HG02938 (cell line): ENCODE data around the gene CELF2.
A peak's percentile ranks its signal among the peaks of the same experiment; 100 is the strongest.

ENCODE experiments used
- ATAC-seq: cut with Tn5 transposase; IDR thresholded peaks from one replicate; pipeline ENCODE4 v1.9.1; 2021; ENCODE audit warnings: mild to moderate bottlenecking, moderate library complexity; ENCODE audit not compliant: unreplicated experiment

The CELF2 gene

DNA sequence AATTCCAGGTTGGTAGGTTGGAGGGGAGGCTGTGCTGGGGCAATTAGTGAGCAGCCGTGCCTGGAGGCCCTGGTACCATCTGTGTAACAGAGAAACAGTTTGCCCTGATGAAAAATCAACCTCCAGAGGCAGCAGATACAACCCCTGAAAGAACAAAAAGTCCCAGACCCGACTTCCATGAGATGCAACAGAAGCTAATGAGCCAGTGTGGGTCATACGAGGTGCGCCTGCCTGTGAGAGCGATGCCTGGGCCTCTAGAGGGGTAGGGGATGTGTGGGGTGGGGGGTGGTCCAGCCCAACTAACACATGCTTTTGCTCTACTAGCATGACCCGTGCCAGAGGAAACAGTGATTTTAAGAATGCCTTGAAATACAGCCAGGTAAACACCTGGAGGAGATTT, 39.3 kb downstream of the CELF2 start:
- ATAC-seq, result no peak

DNA sequence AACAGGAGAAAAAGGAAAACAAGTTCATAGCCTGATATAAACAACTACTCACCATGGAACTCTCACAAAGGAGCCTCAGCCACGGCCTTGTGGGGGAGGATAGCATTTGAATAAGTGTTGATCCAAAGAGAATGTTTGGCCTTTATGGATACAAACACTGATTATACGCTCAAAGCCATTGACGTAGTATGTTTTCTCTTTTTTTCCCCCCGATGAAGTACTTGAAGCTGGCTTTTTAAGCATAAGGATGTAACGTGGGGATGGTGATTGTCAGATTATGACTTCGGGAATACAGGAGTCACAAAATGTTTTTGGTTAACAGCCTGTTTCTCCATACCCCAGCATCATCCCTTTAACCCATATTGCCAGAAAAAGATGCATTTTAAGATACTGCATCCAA, 39.8 kb downstream of the CELF2 start:
- ATAC-seq, result no peak

DNA sequence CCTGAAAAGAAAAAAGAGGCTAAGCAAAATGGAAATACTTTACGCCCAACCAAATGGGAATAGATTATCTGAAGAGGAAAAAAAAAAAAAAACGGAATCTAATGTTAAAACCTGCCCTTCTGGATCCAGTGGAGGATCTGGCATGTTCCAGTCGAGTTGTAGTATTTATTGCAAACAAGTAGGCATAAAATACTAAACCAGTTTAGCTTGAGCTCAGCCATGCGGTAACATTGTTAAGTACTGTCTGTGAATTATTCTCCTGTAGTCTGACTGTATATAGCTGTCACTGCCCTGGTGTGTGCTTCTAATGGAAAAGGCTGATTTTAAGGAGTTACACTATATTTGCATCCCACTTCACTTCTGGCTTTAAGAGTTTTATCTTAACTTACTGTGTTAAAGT, 40.3 kb downstream of the CELF2 start:
- ATAC-seq, result no peak

DNA sequence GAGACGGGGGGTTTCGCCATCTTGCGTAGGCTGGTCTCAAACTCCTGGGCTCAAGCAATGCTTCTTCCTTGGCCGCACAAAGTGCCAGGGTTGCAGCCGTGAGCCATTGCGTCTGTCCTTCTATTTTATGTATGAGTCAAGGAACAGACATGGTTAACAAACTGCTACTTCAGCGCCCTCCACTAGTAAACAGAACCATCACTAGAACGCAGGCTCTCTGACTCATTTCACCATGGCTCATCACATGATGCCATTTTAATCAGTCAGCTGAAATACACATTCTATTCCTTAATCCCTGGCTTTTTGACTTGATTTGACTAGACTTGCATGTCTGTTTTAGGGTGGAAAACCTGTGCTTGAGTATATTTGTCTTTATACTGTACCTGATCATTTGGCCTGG, 41.3 kb downstream of the CELF2 start:
- no peak for ATAC-seq

DNA sequence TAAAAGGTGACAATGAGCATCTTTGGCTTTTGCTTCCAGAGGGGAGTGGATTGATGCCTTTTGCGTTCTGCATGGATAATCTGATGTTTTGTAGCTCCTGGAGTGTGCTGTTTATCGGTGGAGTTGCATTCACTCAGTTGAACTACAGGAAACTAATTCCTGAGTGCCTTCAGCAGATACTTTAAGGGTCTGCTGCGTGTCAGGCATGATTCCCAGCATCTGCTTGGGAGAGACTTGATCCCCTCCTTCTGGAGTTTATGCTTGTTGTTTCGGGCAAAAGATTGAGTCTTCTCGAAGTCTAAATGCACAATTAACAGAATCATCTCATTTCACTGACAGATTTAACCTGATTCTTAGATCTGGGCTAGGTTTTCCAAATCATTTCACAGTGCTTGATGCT, 46.2 kb downstream of the CELF2 start:
- ATAC-seq, result no peak

DNA sequence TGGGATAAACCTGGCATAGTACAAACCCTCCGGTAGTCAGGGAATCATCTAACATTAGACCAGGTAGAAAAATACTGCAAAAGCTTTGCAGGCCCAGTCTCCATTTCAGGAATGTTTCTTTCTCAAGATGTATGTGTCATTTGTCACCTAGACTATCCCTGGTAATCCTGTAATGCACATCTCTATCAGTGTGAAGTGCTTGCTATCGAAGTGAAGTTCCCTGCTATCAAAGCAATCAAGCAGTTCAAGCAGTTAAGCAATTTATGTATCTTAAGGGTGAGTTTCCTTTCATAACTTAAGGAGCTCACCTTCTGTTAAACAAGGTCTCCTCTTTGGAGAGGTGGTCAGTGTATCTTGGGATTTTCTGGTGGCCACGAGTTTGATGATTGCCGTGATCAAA, 47.2 kb downstream of the CELF2 start:
- no peak for ATAC-seq

DNA sequence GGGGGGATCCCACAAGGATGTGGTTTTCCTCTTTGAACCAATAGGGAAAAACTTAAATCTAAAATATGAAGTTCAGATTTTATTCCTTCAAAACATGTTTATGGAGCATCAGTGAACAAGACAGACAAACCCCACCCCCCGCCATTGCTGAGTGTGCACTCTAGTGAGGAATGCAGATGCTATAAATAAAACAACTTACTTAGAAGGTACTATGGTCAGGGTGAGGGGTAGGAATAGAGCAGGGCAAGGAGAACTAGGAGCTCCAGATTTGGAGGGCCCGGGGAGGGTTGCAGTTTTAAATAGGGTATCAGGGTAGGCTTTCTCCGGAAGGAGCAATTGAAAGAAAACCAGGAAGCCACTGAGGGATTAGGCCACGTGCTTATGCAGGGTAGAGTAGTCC, 47.9 kb downstream of the CELF2 start:
- no peak for ATAC-seq

DNA sequence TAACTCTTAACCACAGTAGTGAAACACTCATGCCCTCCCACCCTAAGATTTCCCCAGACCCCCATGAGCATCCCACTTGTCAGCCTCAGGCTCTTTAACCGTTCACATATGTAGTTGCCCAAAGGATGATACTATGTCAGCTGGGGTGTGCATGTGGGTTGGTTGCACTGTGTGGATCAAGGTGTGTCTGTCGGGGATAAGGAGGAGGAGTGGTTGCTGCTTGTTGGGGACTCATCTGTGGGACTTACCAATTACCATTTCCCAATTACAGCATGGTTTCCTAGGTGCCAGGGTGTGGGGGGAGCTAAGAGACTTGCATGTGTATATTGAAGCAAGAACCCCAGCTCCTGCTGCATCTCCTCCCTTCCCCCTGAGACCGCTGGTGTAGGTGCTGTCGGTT, 48.8 kb downstream of the CELF2 start:
- ATAC-seq, result no peak

DNA sequence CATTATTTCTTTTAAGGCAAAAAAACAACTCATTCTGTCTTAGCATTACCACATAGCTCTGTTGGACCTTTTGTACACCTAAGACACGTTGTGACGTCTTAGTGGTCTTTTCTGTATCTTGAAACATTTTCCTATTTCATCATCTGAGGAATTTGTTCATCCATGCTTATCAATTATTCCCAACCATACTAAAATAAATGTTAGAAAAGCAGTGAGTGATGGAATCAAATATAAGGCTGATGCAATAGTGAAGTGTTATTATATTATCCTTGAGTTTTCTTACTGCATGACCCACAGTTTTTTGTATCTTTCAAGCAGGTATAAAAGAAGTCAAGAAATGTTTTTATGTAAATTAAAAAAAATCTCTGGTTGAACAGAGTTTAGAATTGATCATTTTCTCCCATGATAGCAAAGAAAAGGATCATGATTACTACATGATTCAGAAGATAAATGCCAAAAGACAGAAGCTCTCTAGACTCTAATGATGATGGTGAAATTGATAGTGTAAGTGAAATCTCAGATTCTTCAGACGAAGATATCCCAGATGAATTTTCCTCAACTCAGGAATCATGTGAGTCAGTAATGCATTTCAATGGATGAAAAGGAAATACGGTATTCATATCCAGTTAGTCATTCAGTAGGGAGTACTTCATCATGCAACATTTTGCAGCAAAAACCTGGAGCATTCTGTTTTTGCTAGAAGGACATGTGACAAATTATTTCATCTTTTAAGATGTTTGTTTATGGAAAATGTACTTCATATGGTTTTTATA, 51.4 kb downstream of the CELF2 start:
- no peak for ATAC-seq

DNA sequence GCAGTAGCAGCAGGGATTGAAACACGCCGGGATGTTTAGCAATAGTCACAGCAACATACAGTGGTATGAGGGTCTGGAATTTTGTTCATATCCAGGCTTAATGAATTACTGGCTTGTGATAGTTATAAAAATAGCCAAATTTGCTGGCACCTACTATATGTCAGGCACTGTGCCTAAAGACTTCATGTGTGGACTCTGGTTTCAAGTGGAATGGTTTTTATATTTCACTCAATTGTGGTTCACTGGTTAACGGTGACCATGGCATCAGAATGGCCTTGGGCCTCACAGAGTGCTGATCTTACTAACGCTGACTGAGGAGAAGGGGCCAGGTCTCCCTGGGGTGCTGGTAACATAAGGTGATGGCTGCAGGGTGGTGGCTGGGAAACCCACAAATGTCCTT, 55.7 kb downstream of the CELF2 start:
- ATAC-seq, result no peak

DNA sequence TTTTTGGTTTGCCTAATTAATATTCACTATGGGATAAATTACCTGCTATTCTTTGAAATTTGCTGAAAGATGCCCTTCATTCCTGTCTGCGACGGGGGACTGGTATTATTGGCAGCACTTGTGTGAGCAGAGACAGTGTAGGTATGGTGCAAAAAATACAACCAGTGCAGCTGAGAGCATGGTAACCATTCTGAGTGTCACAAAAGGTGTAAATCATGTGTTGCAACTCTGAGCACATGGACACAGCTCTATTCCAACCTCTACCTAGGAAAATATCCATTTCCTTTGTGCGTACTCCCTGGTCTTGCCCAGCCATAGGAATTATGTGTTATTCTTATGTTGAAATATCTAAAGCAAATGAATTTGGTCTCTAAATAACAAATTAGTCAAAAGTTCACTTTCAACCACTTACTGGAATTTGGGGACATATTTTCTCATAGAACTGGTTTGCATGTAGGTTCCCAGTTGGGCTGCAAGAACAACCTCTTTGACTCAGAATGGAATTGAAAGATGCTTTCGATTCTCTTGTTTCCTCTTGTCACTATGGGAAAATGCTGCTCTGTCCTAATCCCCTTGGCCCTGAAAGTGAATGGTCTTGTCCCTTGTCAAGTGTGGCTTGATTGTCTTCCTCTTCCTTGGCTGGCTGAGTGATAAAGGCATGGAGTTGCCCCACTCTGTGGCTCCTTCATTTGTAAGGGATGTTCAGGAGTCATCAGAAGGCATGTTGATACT, 57.0 kb downstream of the CELF2 start:
- peak; percentile 93 for ATAC-seq

DNA sequence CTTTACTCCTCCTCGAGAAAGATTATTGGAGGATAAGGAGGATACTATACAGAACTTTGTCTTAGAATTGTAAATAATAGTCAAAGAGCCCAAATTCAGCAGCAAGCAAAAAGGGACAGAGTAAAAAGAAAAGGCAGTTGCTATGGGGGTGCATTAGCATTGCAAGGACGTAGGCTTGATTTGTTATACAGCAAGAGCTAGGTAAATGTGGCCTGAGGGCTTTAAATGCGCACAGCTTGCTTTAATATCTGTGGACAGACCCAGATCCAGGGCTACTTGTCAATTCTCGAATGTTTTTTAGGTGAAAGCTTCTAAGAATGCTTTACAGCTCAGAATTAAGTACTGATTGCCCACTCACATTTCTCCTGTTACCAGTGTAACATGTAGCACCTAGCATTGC, 58.5 kb downstream of the CELF2 start:
- no peak for ATAC-seq

DNA sequence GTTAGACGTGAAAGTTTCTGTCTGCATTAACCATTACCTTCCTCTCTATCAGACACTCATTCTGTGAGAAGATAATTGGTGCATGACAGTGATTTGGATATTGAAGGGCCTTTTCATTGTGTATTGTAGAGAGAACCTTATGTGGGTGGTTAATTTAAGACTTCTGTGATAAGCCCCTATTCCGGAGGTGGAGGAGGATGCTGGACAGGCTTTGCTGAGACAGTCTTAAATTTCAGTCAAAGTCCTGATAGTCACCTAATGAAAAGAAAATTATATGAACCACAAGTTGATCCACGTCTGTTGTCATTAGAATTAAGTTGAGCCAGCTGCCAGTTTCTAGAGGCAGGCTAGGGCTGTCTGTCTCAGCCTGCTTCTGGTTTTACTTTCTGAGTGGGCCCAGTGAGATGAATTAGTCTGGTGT, 62.9 kb downstream of the CELF2 start:
- no peak for ATAC-seq

DNA sequence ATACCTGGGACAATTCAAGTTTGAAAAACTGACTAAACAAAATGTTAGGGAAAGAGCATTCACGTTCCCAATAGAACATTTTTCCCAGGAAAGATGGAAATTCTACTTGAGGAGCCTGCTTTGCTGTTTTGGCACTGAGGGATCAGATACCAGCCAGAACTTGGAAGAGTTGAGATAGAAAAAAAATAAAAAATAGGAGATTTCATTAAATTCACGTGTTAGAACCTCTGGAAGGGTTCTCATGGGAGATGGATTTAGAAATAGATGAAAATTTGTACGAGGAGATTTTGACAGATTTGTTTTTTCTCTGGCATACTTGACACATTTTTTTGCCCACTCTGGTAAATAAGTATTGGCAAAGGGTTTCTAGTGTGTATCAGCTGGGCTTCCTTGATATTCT, 63.7 kb downstream of the CELF2 start:
- ATAC-seq, result no peak

DNA sequence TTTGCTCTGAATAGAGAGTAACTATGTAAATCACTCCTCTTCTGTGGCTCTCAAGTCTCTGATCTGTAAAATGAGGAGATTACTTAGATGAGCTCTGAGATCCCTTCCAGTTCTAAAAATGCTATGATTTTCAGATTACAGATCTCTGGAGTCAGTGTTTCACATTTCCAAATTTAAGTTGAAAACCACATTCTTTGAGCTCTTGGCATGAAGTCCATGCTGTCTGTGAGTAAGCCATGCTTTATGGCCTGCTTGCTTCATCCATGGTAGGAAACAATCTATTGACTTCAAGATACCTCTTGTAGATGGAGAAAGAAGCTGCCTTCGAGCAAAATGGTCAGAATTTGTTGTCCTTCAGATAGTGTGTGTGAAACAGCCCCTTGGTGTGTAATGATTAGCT, 64.9 kb downstream of the CELF2 start:
- ATAC-seq, result no peak

DNA sequence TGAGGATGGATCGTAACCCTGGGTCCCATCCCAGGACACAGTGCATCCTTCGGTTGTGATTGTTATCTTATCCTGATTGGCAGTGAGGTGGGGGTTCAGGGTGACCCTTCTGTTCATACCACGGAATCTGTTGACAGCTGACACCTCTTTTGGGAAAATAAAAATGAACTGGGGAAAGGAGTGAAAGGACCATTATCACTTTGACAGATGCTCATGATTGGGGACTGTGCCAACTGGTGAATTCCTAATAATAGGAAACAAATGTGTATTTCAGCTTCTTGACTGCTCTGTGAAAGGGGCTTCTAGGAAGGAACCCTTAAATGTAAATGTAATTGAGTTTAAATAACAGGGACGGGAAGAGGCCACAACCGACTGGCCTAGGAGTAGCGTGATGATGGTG, 65.4 kb downstream of the CELF2 start:
- no peak for ATAC-seq

DNA sequence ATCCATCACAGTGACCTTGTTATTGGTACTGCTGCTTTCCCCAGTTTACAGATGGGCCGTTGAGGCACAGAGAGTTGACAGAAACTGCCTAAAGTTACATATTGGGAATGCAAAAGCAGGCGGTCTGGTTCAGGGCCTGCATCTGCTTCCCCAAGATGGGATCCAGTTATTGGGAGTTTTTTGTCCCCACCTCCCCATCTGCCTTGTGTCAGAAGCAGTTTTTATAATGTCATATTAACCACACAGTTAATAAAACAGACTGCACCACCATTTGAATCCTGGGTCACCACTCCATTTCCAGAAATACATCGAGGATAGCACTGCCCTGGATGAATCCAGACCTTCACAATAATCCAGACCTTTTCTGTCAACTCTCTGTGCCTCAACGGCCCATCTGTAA, 67.9 kb downstream of the CELF2 start:
- ATAC-seq, result no peak

DNA sequence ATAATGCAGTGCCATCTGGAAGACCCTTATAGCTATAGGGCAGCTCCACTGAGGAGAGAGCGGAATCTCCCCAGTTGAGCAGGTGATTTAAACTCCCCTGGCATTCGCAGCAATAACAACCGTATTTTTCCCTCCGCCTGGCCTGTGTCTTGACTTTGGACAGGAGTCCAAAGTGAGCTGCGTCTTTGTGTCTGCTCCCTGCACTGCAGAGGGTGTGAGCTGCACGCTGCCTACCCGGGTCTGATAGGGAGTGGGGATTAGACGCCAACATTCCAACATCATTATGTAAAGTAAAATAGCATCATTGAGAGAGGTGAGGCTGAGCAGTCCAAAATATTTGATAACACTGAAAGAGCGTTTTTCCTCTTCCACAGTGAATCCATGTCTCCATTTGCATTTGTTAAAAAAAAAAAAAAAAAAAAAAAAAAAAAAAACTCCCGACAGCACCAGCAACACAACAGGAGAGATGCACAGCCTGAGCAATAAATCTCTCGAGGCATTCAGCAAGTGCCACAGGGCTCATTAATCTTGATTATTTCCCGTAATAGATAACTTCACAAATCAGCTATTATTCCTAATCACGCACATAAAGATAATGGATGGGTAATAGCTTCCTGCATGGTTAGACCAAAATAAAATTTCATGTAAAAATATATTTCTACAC, 68.6 kb downstream of the CELF2 start:
- no peak for ATAC-seq

DNA sequence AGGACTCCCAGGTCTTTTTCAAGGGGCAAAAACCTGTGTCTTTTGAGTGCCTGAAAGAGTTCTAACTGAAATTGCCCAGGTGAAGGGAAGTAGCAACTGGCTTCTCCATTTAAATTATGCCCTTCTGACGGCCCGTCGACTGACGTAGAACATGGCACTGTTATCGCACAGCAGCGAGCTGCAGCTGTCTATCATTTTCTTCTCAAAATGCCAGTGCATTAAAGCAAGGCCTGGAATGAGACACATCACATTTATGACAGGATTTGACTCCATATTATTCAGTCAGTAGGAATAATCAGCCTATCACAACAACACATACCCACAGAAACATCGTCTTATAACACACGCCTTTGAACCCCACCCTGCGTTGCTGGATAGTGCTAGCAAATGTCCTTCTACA, 69.7 kb downstream of the CELF2 start:
- ATAC-seq, result no peak

DNA sequence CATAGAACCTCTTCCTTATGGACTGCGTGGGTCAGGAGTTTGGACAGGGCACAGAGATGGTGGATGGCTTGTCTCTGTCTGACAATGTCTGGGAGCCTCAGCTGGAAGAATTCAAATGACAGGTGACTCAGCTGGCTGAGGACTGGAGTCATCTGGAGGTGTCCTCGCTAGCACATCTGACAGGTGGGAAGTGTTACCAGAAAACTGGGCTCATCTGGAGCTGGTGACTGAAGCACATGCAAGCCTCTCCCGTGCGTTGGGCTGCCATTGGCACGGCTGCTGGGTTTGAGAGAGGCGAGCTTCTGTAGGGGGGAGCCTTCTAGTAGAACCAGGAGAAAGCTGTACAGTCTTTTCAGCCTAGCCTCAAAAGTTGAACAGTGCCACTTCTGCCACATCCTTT, 71.0 kb downstream of the CELF2 start:
- no peak for ATAC-seq

DNA sequence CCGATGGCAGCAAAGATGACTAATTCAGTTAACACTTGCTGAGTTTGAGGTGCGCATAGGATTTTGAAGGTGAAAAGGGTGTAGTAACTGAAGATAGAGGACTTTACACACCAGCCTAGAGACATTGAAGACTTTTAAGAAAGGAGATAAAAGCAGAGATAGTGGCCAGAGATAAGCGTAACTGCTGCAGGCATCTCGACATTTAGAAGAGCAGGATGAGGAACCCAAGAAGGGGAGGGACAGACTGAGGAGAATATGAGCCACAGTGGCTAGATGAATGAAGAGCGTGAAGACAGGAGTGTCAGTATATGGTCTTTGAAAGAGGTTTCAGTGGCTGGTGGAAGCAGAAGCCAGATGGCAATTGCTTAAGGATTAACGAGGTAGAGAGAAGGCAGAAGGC, 71.6 kb downstream of the CELF2 start:
- no peak for ATAC-seq

DNA sequence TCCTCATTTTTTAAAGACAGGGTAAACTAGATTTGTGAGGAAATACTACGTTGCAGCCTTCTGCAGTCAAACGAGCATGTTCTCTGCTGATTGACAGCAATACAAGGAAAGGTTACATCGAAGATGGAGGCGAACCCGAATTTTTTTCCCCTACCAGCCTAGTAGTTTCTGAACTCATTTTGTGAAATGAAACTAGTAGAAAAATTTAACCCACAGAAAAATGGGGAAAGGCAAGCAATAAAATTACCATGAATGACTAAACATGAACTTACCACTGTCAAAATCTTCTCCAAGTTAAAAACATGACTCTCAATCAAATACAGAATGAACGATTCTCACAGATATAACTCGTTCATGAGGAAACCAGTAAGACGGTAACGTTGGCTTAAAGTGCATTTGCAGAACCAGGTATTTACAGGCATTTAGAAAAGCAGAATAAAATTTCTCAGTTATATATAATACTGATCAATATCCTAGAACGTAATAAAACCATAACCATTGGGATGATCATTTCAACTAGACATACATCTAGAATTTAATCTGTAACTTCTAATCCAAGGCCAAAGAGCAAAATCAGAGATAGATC, 73.9 kb downstream of the CELF2 start:
- ATAC-seq, result no peak
